NOMO-1 treated with dmso at 0.1 percent for 144 hours (cell line): ENCODE results near the gene KCNJ6.

Experiments
- DNase-seq: peaks from one replicate; lab custom pipeline; 2025; ENCODE audit not compliant: unreplicated experiment; lab: John Stamatoyannopoulos, UW

KCNJ6 gene

GRCh38 chr21:37866027-37866426 lies 50.2 kb downstream of the KCNJ6 start:
- peak; percentile 97 for DNase-seq

GRCh38 chr21:37865156-37865555 lies 51.1 kb downstream of the KCNJ6 start:
- no peak for DNase-seq

- DNase-seq = no peak
Observed at GRCh38 chr21:37863842-37864241, 52.4 kb downstream of the KCNJ6 start.

- DNase-seq = peak; percentile 50
Observed at GRCh38 chr21:37862536-37862935, 53.7 kb downstream of the KCNJ6 start.

- no peak for DNase-seq
Observed at GRCh38 chr21:37861561-37861960, 54.7 kb downstream of the KCNJ6 start.

- DNase-seq = no peak
Observed at GRCh38 chr21:37860416-37860815, 55.8 kb downstream of the KCNJ6 start.

GRCh38 chr21:37855647-37856625 lies 60.3 kb downstream of the KCNJ6 start:
- DNase-seq = no peak

- DNase-seq = no peak
Observed at GRCh38 chr21:37855271-37855646, 61.0 kb downstream of the KCNJ6 start.

- peak; percentile 67 for DNase-seq
Observed at GRCh38 chr21:37849506-37850102, 66.7 kb downstream of the KCNJ6 start.

- no peak for DNase-seq
Observed at GRCh38 chr21:37848721-37849490, 67.4 kb downstream of the KCNJ6 start.

- no peak for DNase-seq
Observed at GRCh38 chr21:37845535-37845934, 70.7 kb downstream of the KCNJ6 start.

- no peak for DNase-seq
Observed at GRCh38 chr21:37843191-37843590, 73.1 kb downstream of the KCNJ6 start.

- DNase-seq = no peak
Observed at GRCh38 chr21:37842163-37842919, 73.9 kb downstream of the KCNJ6 start.

- DNase-seq = no peak
Observed at GRCh38 chr21:37837381-37837780, 78.9 kb downstream of the KCNJ6 start.

GRCh38 chr21:37835481-37835880 lies 80.8 kb downstream of the KCNJ6 start:
- no peak for DNase-seq

- DNase-seq = no peak
Observed at GRCh38 chr21:37833301-37833700, 83.0 kb downstream of the KCNJ6 start.

GRCh38 chr21:37829447-37829846 lies 86.8 kb downstream of the KCNJ6 start:
- DNase-seq = peak; percentile 74

GRCh38 chr21:37828991-37829390 lies 87.3 kb downstream of the KCNJ6 start:
- peak; percentile 79 for DNase-seq

GRCh38 chr21:37828556-37828955 lies 87.7 kb downstream of the KCNJ6 start:
- no peak for DNase-seq

GRCh38 chr21:37827913-37828312 lies 88.3 kb downstream of the KCNJ6 start:
- DNase-seq = no peak
